Right ventricle myocardium superior (tissue), 1 donor: ENCODE results near the gene JARID2. TPM values are rescaled to one million over a fixed set of nuclear protein-coding genes. Genes with fewer than 3 reads are reported as not detected.

ENCODE experiments used
- ATAC-seq: fragments of 200-7000 bp; cut with Tn5 transposase; one replicate; pipeline ENCODE4 v1.9.1; 2020; ENCODE audit warnings: mild to moderate bottlenecking; ENCODE audit not compliant: poor library complexity
- DNase-seq: peaks from one replicate; pipeline ENCODE4 v3.0.0-alpha.2; 2020
- intact Hi-C: fragments of 100-400 bp; cut with DNase I; formaldehyde crosslinking; loops from one replicate; pipeline ENCODE4 v1.11.2; 2022
- total RNA-seq: library from RNA; stranded (reverse); fragmentation: NEBNext Ultra II Directional; extraction: Animal tissue kit (Norgen Biotek cat#: 25700); gene quantifications from one replicate; pipeline ENCODE4 v1.2.1, GENCODE V29; 2021
- donor health status: DM: no; HTN: yes; CAD: no; lungs with severe emphysema.

JARID2 gene
- total RNA-seq, 1 donor from 2014 or later = 8.1 TPM

DNA sequence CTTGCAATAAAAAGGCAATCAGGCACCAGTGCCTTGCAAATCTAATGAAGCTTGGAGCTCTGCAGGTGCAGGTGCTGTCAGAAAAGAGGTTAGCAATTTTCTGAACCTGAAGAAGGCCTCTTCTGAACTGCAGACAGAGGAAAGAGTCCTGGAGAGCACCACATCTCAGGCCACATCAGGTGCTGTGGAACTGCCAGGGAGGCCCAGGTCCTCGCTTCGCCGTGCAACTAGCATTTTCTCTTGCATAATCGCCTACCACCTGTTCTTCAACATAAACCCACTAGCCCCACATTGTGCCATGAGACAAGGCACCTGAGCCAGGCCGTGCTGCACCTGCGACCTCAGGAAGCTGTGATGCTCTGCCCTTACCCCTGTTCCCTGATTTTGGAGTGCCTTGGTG lies 229.4 kb downstream of the JARID2 start:
- DNase-seq (no peak), ATAC-seq (no peak)
- intact Hi-C loops = no loop called here

DNA sequence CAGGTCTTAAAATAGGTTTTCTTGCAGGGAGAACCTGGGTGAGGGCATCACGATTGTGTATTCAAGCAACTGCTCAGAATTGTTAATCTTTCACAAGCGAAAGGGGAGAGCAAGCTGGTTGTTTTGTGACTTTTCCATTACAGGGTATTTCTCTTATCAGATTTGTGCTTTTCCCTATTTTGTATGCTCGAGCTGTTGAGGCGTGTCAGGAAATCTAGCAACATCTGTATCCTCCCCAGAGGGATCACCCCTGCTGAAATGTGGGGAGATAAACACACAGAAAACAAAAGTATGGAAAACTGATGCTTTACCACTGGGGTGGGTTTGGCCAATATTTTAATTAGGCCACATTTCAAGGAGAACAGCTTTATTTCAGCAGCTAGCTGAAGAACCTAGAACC lies 230.0 kb downstream of the JARID2 start:
- DNase-seq = no peak
- intact Hi-C loops = no loop called here
- ATAC-seq = no peak

DNA sequence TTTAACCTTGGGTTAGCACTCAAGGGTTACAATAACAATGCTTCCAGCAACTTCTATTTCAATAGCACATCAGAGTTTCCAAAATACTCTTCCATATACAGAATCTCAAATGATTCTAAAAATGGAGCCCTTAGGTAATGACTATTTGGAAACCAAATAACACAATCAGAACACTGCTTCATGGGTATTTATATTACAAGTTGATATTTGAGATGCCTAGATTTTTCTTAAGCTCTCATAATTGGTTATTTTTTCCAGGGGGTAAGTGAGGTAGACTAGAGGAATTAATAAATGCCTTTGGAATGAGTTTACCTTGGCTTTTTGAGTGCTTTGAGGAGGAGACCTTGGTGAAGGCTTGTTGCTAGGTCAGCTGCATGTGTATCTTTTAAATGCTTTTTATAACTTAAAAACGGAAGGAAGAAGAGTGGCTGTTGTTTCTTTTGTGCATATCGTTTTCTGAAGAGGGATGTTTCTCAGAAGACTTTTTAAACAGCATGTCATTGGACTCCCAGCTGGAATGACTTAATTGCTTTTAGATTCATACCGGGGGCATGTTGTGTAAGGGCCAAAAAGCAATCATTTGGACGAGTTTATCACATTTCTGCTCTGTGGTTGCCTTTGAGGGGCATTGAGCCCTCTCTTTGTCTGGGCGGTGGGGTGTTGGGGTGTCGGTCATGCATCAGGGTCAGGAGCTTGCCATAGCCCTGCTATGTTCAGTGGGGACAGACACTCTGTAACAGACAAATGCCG lies 230.9 kb downstream of the JARID2 start:
- ATAC-seq (peak; percentile 36), DNase-seq (no peak)
- intact Hi-C loops = no loop called here

DNA sequence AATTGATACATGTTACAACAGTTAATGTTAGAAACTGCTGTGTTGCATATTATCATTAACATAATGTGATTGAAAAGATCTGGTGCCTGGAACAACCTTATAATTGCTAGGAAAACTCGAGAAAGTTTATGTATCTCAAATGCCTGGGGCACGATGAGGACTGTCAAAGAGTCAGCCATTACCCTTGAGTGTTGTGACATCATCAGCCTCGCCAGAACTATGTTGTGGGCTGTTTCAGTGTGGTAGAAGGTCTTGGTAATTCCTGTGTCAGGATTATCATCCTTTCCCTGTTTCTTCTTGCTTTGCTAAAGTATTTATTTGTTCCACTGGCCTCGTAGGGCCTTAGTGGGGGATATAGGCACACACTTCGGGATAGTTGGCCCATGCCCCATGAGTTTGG lies 231.9 kb downstream of the JARID2 start:
- DNase-seq (no peak), ATAC-seq (no peak)
- intact Hi-C loops = no loop called here

DNA sequence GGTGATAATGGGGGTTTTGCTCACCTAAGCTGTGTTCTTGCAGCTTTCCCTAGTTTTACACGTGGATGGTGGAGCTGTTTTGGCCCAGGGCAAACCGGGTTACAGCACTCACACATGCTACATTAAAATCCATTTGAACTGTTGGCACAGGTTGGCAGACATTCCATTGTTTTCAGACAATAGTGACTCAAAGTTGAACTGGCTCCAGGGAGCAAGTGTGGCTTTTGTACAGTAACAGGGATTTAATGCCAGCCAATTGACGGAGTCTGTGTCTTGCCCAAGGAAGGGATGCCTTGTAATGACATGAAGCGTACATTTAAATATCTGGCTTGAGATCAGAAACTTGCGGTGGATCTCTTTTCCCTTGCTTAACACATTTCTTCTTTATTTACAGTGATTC lies 233.9 kb downstream of the JARID2 start:
- DNase-seq = no peak
- intact Hi-C loops = no loop called here
- ATAC-seq = peak; percentile 70

DNA sequence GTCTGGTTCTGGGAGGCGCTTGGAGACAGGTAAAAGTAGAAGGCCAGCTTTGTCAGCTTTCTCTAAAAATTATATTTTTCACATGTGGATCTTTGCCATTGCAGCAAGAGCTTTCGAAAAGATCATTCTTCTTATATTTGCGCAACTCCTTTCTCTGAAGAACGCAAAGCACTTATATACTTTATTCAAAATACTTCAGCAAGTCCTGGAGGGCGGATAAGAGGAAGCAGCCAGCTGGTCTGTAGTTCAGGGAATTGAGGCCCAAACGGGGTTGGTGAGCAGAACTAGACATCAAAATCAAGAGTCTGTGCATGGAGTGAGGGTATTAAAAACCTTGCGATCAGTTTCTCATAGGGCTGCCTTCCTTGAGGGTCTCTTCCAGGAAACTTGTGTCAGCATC lies 234.7 kb downstream of the JARID2 start:
- no peak for ATAC-seq
- intact Hi-C loops = no loop called here
- no peak for DNase-seq

DNA sequence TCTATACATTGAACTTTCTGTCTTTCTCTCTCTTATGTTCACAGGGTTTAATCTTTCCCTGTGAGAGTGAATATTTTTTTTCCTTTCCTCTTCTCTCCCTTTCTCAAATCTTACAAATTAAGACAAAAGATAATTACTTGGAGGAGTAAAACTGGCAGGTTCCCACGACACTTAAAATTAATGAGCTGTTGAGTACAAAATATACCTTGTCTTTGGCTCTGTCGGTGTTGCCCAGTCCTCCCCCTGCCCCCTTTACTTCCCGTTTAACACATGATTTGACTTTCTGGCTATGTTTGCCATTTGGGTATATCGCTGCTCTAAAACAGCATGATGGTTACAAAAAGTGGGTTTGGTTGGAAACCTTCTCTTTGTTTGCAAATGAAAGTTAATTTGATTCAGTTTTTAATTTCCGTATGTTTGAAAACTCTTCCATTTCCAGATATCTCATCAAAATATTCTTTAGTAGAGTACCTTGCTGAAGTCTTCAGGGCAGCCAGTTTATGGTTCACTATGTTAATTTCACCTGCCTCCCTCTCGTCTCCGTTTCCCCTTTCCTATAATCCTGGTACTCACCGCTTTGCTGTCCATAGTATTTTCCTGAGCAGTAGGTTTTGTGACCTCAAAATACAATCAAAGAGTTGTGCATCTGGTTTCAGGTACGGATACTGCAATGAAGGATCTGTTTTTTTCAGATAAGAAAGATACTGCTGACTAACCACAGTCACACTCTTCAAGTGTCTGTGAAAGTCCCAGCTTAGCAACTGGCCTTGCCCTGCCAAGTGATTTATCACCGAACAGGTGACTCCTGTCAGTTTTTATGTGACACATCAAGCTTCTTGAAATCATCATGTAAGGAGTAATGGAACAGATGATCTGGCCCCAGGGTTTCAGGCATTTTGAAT lies 235.8 kb downstream of the JARID2 start:
- intact Hi-C loops = no loop called here
- no peak for DNase-seq
- ATAC-seq = peak; percentile 36

DNA sequence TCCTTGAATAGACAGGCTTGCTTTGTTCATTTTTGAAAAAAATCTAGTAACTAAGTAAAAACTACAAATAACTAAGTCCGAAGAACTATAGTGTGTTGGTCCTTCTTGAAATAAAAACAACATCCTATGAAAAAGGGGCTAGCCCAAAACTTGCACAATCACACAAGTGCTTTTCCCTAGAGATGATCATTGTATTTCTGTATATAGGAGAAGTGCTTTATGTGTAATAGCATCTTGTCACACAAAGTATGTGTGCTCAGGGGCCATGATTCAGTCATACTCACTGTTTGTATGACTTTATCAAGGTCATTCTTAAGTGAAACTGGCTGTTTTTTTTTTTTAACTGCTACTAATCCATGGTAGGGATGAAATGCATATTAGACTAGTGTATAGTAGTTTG lies 237.2 kb downstream of the JARID2 start:
- DNase-seq (no peak), ATAC-seq (no peak)
- intact Hi-C loops = no loop called here

DNA sequence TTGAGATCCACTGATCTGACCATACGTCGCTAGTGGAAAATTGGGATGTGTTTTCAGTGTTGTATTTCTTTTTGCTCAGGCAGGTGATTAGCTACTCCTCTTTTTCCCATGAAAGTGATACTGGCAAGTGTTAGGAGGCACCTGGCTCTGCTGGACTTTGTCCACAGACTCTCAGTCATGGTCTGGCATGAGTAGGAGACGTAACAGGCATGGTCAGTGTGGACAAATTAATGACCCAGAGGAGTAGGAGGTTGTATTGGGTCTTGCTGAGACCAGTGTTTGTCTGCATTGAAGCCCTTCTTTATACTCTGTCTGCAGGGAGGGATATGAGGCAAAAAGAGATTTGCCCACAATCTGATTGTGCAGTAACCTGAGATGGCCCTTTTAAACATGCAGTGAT lies 238.3 kb downstream of the JARID2 start:
- DNase-seq (no peak), ATAC-seq (no peak)
- intact Hi-C loops = no loop called here

DNA sequence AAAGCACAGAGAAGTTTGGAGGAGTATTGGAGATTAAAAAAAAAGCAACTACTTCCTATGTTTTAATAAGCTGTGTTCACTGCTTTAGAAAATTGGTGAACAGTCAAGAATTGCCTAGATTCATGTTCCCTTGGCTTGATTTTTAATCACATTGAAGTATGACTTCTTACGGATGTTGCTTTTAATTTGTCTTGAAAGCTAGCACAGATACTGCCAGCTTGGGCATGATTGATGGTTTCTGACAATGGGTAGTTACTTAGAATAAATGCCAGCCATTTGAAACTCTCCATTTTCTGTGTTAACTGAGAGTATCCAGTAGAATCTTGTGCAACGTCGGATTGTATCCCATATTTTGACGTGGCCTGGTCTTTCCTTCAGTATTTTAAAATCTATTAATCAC lies 239.0 kb downstream of the JARID2 start:
- no peak for ATAC-seq
- DNase-seq = no peak
- intact Hi-C loops = no loop called here

DNA sequence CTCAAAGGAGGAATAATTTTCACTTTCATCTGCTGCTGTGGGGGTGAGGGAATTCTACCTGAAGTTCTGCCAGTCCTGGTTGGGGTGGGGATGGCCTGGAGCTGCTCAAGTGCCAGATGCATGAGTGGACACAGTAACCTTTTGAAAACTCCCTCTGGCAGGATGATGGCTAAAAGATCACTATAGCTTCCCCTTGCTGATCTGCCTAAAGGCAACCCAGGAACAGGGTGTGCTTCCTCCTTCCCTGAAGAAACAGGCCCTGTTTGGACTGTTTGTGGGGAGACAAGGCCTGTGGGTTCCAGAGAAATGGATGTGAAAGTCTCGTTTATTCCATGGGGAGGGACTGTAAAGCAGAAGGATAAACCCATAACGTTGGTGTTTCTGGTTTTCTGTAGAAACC lies 240.1 kb downstream of the JARID2 start:
- ATAC-seq (no peak), DNase-seq (no peak)
- intact Hi-C loops = no loop called here

DNA sequence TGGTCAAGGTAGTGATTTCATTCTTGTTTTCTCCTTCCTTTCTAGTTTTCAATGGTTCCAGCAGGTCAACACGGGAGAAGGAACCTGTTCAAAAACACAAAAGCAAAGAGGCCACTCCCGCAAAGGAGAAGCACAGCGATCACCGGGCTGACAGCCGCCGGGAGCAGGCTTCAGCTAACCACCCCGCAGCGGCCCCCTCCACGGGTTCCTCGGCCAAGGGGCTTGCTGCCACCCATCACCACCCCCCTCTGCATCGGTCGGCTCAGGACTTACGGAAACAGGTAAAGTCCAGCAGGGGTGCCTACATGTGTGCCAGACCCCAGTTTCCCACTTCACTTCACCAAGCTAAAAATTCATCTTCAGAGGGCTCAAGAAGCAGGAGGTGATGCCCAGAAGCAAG lies 241.4 kb downstream of the JARID2 start:
- intact Hi-C loops = no loop called here
- DNase-seq = no peak
- no peak for ATAC-seq

DNA sequence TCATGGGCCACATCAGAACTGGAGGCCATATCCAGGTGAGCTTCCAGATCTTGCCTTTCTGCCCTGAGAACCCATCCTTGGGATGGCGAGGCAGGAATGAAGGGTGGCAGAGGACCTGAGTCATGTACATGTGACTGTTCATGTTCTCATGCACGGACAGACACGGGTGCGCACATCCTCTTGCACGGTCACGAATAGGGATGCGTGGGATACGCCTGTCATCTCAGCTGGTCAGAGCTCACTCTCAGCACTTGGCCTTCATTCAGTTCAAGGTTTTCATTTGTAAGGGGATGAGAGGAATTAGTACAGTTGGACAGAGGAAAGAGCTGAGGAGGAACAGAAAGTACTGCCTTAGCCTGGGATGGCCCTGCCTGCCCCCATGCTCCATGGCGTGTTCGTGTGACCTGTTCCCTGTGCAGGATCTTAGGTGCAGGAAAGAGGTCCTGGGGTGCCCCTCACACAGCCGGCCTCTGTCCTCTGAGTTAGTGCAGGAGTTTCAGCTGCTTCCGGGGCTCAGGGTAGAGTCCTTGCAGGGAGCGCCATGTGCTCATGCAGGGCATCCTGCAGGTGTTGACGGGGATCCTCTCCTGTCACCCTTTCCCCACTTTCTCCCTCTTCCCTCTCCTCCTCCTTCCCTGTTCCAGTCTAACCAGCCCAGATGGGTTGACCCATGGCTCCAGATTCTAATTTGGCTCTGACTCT lies 243.5 kb downstream of the JARID2 start:
- ATAC-seq (no peak), DNase-seq (no peak)
- intact Hi-C loops = no loop called here

DNA sequence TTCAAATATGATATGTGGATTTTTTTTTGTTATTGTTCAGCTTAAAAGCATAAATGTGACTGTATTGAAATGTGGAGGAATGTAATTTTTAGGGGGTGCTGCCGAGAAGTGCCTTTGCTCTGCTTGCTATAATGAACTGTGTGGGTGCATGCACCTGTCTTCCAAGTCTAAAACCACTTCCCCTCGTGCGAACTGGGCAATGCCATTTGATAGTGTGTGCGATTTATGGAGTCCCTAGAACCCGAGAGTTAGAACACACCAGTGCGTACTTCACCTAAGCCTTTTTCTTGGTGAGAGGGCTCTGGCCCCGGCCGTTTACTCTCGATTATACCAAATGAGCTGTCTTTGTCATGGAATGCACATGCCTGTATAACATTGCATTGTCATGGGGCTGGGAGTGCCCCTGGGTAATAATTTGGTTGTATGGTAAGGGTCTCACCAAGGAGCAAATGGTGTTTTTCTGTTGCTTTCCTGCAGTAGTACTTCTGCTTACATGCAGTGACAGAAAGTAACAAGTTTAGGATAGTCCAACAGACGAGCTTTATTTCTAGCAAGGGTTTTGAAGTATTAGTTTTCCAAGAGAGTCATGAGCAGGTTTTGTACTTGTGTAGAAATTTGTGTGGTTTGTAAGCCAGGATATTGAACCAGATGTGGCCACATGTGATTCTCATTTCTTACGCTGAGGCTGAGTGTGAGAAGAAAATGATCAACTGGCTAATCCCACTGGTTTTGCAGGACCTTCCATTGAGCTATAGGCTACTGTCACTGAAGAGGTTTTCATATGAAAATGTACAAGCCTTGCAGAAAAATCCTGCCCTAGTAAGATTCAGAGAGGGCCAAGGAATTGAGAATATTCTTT lies 244.6 kb downstream of the JARID2 start:
- DNase-seq (no peak), ATAC-seq (no peak)
- intact Hi-C loops = no loop called here

DNA sequence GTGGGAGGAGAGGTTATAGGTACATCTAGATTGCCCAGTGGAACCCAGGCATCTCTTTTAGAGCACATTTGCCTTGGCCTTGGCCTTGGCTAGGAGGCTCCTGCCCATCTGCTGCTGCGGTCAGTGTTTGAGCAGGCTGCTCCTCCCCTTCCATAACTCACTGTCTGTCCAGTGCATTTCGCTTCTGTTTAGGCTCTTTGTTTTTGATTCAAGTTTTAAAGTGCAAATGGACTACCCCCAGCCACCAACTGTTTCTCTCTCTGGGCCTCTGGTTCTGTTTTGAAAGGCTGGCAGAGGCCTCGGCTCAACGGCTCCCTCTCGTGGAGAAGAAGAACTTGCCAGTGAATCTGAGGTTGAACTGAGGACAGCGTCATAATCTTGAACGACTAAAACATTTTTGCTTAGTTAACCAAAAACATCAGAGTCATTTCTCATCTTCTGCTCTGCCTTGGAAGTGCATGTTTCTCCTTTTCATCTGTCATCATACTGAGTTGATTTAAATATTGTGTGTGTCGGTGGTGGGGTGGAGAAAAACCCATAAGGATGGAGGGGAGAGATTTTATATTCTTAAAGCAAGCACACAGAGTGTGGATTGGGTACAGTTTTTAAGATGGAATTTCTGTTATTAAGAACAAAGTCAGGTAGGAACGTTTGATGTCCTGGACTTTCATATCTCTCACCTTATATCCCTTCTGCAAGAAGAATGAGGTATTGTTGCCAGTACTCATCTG lies 245.6 kb downstream of the JARID2 start:
- DNase-seq (peak; percentile 81), ATAC-seq (peak; percentile 77)
- intact Hi-C loops = no loop called here

DNA sequence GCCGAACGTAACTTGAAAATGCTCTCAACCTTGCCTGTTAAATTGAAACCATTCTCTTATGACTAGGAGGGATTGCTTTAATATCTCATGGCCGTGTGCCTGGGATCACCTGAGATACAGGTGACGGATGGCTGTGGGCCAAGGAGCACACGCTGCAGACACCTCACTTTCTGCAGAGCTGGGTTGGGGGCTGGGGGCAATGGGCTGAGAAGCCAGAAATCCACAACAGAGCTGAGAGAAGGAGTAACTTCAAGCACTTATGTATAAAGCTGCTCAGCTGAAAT lies 246.1 kb downstream of the JARID2 start:
- DNase-seq = no peak
- ATAC-seq = no peak
- intact Hi-C loops = no loop called here

DNA sequence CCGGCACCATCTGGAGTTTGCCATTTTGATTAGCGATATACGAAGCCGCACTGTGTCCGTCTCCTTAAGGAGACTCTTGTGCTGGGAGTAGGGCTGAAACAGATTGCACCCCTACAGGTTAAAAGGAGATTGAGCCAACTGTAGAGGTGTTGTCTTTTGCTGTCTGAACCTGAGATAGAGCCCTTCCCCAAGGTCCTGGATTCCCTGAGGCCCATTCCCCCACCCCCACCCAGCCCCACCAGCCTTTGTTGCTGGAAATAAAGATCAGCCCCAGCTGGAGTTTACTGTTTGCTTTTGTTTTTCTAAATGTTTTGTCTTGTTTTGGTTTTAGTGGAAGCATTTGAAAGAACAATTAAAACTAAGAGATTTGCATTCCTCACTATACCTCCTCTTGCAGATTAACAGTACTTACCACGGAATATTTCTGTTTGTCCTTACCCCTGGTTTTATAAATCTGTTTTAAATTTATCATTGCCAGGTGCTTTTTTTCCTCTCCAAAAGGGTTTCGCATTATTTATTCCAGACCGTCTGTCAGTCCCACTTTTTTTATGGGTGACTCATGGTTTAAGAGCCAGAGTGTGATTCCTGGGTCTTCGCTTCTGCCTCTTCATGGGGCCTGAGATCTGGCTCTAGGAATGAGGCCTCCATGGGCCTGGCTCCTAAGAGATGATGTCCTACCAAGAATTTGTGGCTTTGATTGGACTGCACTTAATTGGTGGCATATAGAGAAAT lies 247.7 kb downstream of the JARID2 start:
- intact Hi-C loops = no loop called here
- ATAC-seq (no peak), DNase-seq (no peak)
